HG03045 (cell line): ENCODE results near the gene OLFML1.

Experiments used
- ATAC-seq: cut with Tn5 transposase; IDR thresholded peaks from one replicate; pipeline ENCODE4 v1.9.1; 2021; ENCODE audit warnings: mild to moderate bottlenecking, moderate library complexity; ENCODE audit not compliant: unreplicated experiment

The OLFML1 gene

DNA sequence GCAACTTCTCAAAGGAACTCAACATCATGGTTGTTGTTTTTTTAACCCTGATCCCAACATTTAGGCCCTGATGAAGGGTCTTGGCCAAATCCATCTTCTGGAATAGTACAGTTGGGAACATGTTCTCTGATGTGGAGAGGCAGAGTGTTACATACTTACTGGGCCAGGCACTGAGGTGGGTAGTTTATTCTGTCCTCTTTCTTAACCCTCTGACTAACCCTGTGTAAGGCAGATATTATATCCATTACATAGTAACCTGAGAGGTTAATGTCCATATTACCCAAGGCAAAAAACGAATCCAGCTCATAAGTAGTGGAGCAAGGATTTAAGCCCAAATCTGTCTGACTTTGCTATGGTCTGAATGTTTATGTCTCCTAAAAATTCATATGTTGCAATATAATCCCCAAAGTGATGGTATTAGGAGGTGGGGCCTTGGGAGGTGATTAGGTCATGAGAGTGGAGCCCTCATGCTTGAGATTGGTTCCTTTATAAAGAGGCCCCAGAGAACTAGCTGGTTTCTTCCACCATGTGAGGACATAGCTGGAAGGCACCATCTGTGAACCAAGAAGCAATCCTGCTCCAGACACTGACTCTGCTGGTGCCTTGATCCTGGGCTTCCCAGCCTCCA is 44.8 kb downstream of the OLFML1 start:
- no peak for ATAC-seq

DNA sequence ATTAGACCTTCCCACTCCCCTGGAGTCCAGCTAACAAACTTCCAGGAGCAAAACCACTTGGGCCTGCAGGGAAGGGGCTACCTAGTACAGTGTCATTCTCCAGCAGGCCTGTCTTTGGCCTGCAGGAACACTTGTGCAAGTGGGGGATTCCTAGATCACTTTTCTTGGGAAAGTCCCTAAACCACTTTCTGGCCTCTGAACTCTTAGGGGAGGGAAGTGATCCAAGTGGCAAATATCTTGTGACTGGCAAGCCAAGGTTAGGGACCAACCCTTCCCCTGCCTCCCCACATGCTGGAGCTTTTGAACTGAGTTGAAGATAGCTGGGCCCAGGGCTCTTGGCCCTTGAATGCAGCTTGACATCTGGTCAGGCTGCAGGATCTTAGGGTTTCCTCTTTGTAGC is 45.7 kb downstream of the OLFML1 start:
- ATAC-seq, result peak; percentile 40

DNA sequence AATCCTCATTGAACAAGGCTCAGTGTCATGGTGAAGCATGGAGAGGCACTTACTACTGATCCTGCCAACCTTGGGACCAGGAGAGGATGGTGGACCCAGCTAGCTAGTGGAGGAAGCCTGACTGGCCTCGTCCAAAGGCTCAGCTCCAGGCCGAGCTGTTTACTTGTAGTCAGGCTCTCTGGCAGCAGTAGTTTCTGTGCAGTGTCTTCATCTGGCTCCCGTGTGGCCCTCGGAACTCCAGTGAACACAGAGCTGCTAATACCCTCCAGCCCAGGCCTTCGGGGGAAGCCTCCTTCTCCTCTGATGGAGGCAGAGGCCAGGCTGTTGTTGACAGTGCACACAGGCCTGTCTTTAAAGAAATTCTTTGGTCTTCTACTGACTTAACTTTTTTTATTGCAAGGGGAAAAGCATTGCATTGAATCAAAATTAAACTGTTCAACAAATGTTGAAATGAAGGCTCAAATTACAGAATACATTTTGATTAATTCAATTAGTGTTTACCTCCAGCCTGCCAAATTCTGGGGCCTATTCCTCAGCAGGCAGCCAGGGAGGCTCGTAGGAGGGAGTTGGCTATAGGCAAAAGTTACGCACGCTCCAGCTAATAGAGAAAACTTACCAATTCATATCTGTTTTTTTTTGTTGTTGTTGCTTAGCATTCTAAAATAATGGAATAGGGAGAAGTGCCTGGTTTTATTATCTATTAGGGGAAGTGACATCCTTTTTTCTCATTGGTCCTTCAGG is 47.3 kb downstream of the OLFML1 start:
- no peak for ATAC-seq

DNA sequence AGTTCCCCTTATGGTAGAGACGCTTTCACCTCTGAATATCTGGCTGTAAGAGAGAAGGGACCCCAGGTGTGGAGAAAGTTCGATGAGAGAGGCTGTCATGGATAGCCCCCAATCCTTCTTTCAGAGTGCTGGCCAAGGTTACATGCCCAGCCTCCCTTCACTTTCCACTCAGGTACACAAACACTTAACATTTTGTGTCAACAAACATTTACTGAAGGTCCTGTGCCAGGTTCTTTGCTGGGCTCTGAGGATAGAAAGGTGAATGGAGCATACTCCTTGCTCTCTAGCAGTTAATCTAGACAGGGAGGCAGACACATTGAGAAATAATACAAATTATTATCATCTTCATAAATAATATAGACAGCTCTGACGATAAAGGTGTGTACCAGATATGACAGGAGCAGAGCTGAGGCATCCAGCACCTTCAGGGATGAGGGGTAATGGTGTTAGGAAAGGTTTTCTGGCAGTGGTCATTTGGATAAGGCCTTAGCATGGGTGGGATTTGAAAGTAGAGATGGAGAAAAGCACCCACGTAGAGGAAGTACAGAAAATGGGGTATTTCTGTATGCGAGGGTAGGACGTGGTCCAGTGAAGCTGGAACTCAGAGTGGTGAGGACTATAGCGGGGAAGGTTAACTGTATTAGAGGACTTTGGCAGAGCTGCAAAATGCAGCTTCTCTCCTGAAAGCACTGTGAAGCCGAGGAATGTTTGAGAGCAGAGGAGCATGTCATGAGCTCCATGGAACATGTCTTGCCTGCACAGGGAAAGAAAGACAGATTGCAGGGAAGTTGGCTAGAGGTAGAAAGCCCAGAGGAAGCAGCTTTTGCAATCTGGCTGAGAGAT is 48.1 kb downstream of the OLFML1 start:
- ATAC-seq, result peak; percentile 10

DNA sequence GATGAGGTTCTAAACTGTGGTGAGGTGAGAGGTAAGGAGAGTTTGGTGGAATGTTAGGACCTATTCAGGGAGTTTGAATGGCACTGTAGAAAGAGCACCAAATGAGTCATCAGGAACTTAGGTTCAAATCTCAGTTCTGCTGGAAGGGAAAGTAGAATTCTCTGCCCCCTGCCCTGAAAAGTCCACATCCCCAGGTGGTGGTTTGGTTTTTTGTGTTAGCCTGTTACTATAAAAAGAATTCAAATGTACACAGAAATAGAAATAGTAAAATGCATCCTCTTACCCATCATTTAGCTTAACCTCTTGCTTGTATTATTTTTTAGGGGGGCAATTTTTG is 48.7 kb downstream of the OLFML1 start:
- ATAC-seq, result peak; percentile 70

DNA sequence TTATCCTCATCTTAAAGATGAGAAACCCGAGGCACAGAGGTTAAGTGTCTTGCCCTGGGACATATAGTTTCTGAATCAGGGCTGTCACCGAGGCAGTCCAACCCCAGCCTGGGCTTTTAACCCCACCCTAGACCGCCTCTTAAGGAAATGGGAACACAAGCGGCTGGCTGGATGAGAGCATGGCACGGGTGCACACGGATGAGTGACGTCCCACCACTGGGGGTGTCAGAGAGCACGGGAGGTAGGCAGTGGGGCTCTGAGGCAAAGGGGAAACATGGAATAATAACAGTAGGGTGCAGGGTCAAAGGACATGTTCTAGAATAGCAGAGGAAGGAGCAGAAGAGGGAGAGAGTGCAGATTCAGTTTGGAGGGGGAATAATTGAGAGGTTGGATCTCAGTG is 50.8 kb downstream of the OLFML1 start:
- no peak for ATAC-seq

DNA sequence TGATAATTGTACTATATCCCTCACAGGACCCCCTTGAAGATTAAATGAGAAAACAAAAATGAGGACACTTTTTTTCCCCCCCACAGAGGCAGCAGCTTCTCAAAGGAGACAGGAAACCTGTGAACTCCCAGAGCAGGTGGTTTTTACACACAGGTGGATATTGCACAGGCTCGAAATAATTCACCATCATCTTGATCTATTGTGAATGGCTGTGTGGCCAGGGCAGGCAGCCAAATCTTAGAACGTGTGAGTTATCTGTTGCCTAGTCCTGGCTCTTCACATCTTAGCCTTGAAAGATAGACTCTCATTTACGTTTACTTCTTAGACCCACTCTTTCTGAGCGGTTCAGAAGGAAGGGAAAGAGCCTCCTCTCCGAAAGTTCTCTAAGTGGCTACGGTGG is 52.0 kb downstream of the OLFML1 start:
- no peak for ATAC-seq

DNA sequence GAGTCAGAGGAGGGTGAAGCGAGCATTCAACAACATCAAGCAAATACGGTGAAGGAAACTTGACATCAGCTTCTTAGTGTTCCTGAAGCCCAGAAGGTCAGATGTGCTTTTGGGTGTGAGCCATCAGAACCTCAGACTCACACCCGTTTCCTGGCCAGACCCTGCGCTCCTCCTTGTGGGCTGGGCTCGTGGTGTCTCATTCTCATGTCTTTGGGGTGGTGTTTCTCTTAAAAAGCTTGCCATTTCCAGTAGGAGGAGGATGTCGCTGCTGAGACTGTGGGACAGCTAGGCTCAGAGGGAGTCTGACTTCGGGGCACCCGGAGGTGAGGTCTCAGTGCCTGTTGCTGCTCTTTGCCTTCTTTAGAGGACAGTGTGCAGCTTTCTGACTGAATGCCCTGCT is 52.7 kb downstream of the OLFML1 start:
- no peak for ATAC-seq

DNA sequence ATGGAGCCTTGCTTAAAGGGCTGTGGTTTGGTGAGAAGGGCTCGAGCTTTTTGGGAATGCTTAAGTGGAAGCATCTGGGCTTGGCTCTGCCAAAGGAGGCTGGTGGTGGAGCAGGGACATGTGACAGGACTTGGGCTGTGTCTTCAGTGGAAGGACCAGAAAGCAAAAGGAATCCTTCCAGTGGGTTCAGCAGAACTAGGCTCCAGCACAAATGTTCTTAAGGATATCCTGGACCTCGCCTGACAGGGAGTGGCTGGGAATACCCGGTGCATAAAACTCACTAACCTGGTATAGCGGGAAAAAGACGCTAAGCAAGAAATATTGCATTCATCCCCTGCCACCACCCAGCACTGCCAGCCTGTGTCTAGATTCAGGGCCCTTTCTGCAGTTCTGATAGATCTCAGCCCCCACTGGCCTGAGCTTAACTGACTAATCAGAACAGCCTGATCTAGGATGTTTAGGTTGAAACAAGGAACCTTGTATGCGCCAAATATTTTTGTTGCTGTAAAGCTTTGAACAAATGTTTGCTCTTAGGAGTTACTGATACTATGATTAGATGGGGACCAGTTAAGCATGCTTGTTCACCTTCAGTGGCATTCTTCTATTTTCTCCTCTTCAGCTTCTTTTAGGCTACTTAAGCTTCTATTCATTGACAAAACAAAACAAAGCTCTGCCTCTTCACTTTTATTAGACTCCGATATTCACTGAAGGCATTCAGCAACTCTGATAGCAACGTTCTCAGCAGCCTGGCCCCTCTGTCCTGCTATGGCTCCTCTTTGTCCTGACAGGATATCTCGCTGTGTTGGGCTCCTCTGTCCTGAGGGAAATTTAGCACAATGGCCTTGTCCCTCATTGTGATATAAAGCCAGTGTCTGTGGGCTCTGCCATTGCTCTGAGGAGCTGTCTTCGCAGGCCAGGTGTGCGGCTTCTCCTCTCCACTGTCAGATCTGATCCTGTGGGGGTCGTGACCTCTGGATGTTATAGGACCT is 53.5 kb downstream of the OLFML1 start:
- ATAC-seq, result no peak

DNA sequence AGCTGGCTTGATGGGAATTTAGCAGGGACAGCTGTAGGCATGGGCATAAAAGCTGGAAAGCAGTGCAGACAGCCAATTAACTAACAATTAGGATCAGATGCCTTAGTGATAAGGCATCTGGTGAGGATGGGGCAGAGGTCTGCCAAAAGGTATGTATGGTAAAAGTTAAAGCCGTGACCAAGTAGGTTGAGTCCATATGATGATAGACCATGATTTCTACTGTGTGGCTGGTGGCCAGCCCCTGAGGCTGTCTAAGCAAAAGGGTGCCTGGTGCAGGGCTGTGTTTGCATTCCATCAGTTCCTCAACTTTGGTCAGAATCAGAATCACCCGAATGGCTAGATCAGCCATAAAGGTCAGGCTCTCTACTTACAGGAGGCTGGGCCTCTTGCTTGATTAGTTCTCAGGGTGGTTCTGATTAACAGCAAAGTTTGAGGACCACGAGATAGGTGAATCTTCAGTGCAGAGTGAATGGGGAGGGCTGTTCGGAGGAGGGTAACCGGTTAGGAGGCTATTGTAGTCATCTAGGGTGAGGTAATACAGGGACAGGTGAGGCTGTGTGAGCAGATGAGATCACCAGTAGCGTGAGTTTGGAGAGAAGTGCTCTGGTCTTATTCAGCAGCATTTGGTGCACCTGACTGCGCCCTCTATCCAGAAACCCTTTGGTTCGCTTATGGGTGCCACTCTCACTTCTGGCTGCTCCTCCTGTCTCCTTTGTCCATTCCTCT is 55.7 kb downstream of the OLFML1 start:
- ATAC-seq, result no peak

DNA sequence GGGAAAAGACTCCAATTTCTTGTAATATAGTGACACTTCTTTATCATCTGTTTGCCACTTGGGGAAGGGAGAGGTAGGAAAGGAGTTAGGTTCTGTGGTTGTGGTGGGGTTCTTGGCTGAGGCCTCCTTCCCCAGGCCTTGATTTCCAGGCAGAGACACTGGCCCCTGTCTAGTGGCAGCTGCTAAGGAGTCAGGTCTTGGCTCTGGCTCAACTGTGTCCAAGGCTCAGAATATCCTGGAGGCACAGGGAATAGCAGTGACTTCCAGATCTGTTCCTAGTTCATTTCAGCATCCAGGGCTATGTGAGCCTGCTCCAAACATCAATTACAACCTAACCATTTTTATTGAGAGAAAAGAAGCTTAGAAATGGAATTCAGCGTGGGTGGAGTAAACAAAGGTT is 58.0 kb downstream of the OLFML1 start:
- ATAC-seq, result no peak

DNA sequence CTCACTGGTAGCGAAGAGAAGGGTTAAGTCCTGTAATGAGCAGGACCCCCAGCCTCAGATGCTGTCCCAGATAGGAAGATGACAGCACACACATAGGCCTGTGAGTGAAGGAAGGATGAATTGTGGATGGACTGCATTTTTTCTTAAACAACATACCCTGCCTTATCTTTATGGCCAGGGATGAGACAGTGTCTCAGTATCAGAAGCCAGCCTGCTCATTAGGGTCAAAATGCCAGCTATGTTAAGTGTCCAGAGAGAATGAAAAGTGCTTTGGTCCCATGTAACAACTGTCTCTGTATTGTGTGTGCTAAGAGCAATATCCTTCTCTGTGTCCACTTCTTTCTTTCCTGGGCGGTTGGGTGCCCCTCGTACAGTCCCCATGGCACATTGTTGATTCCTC is 58.7 kb downstream of the OLFML1 start:
- ATAC-seq, result no peak

DNA sequence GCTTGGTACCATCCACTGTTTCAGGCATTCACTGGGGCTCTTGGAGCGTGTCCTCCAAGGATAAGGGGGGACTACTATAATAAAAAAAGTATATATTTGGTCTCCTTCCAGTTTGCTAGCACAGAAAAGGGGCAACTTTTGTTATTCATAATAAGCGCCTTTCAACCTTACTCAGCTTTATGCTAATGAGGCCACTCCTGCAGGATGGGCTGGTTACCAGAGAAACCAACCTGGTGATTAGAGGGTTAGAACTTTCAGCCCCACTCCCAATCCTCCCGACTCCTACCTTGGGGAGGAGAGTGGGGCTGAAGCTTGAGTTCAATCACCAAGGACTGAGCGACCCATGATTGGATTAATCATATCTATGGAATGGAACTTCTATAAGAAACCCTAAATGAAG is 60.3 kb downstream of the OLFML1 start:
- no peak for ATAC-seq

DNA sequence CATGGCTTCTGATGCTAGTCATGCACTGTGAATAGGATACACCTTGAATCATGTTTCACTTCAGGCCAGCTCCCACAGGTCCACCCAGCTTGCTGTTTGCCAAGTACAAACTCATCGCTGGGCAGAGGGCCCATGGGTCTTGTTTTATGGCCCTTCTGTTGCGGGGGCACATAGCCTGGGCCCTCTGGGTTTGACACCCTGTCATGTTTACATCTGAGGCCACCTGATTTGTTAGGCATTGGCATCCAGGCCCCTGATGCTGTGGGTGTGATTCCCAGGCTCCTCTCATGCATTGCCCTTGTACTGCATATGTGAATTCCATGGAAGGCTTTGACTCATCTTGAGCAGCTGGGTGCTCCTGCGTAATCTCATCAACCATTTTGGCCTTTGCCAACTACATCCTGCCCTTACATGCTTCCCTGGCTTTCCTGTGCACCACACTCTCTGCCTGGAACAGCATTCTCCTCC is 61.1 kb downstream of the OLFML1 start:
- ATAC-seq, result no peak

DNA sequence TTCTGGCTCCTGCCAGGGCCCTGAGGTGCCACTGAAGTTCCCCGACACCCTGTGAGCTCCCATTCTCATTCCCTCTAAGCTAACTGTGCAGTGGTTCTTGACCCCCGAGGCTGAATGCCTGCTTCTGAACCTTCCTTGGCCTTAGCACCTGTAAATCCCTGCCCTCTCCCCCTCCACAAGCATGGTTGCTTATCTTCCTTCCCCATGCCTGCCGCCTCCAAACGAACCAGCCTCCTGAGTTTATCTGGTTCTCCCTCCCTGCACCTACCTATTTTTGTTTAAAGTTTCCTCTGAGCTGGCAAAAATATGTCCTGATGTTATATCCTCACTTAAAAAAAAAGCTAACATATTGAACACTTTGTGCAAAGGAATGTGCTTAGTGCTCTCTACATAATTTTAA is 62.4 kb downstream of the OLFML1 start:
- no peak for ATAC-seq

DNA sequence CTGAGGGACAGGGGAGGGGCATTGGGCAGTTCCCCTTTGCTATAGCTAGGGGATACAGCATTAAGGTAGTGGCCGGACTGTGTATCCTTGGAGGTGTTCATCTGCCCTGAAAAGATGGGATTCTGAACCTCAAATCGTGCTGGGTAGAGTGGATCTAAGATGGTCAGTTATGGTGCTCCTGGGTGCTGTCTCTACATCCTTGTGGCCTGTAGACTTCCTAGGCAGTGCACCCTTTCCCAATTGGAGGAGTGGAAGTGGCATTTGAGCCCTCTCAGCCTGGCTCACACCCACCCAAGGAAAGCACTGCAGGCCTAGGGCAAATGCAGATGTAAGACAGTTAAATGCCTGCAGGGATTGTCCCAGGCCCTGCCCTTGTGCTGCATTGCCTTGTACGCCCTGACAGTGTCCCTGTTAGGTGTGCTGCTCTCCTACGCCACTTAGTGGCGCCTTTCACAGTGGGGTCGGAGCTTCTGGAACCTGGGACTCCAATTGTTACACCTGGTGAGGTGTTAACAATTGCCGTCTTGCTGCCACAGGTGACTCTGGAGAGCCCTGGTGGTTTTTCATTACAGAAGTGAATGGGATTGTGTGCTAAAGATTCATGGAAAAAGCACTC is 63.5 kb downstream of the OLFML1 start:
- ATAC-seq, result peak; percentile 78

DNA sequence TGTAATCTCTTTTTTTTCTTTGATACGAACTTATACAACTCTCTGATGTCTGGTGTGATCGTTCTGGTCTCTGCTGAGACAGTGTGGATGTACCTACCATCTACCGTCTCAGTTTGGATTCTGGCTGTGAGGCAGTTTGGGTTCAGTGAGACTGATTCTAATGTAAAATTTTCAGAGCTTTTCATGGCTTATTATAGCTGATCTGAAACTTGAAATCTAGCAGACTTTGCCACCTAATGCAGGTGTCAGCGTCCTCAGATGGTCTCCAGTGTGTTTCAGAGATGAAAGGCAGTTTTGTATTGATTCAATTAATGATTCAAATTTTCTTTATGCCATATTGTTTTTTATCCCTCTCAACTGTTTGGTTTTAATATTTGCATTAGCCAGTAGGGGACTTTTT is 64.4 kb downstream of the OLFML1 start:
- ATAC-seq, result no peak

DNA sequence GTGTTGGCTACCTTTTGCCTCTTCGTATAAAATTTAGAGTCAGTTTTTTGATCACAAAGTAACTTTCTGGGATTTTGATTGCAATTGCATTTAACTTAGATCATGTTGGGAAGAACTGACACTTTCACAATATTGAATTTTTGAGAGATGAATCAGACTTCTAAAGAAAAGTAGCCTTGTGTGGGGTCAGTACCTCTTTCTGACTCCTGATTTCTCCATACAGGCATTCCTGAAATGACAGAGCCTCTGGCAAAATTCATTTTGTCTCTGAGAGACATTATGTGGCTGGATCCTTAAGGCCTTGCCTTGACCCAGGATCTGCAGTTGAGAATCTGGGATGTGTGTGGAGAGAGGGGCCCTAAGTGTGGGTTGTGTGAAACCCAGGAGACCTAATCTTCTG is 66.3 kb downstream of the OLFML1 start:
- ATAC-seq, result no peak

DNA sequence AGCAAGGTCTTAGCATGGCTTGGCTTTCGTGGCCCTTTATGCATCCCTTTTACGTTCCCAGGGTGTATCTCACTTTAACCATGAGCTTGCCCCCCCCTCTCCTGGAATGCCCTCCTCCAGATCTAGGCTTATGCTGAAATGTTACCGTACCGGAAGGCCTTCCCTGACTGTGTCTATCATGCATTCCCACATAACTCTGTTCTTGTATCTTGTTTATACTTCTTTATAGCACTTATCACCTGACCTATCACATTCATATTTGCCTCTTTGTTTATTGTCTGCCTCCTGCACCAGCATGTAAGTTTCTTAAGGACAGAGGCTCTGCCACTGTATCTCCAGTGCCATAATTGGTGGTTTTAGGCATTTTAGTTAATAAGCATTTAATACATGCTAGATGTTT is 67.4 kb downstream of the OLFML1 start:
- no peak for ATAC-seq
